Right atrium auricular region (tissue), 2 donors: ENCODE data around the gene HEBP2. TPM values are rescaled to one million over a fixed set of nuclear protein-coding genes. Genes with fewer than 3 reads are reported as not detected.
A peak's percentile ranks its signal among the peaks of the same experiment; 100 is the strongest.

ENCODE experiments used
- DNase-seq: peaks from one replicate; pipeline ENCODE4 v3.0.0-alpha.2; 2019; ENCODE audit warnings: low spot score
- H3K27ac ChIP-seq, 2 donors: fragments of 200-600 bp; sonication (generic); 1 replicate in 1 of 2; 2 replicates in 1 of 2; pipeline ENCODE4 v1.5.1; 2016 to 2019
- H3K27me3 ChIP-seq, 2 donors: fragments of 200-600 bp; sonication (generic); one replicate each; pipeline versions ENCODE4 v1.5.1 to v1.6.0; 2017 to 2019
- H3K36me3 ChIP-seq: fragments of 200-600 bp; sonication (generic); one replicate; pipeline ENCODE4 v1.5.1; 2016
- H3K4me1 ChIP-seq, 2 donors: fragments of 200-600 bp; sonication (generic); one replicate each; pipeline versions ENCODE4 v1.5.1 to v1.6.0; 2017 to 2019
- H3K4me3 ChIP-seq, 2 donors: fragments of 200-600 bp; sonication (generic); 1 replicate in 1 of 2; 2 replicates in 1 of 2; pipeline ENCODE4 v1.5.1; 2017 to 2019; ENCODE audit warnings: mild to moderate bottlenecking in 1 of 2, moderate library complexity in 1 of 2
- H3K9me3 ChIP-seq, 2 donors: fragments of 200-600 bp; sonication (generic); one replicate each; pipeline ENCODE4 v1.5.1; 2019
- total RNA-seq, 2 donors: library from RNA; depleted of rRNA; stranded (reverse); fragments of >200 nt; gene quantifications; one replicate each; pipeline ENCODE4 v1.1.0, GENCODE V29; 2016
- TF ChIP-seq, protein P1 (sequence below), 2 donors: fragments of 200-600 bp; sonication (generic); IDR thresholded peaks; one replicate each; pipeline ENCODE4 v1.5.1; 2019; ENCODE audit warnings: antibody characterized with exemption in 2 of 2

Gene HEBP2
- total RNA-seq, 2 donors from 2014 or later: 41.0 to 49.2 TPM

DNA sequence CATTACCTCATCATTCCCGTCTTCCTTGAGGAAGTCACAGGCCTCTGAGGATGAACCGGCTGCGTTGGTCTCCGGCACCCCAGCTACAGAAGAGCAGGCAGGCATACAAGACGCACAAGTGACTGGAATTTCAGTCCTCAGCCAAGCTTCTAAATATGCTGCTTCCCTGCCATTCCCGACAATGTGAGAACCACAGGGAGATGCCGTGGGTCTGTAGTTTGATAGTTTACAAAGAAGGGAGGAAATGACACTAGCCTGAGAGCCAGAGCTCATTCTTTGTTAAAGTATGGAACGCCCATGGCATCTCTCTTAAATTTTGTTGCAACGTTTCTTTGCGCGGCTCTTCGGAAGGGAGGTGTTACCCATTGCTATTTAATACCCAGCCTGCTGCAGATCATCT is 25.7 kb downstream of the HEBP2 start:
- H3K9me3 ChIP-seq: no peaks in the 10 kb centered on the region
- no peak overlapping the region for H3K4me3 ChIP-seq
- peaks cover 15% of the 10 kb centered on the region for H3K36me3 ChIP-seq
- peak overlapping the region; percentile 68 to 74 for H3K27ac ChIP-seq
- TF ChIP-seq, protein P1, sequence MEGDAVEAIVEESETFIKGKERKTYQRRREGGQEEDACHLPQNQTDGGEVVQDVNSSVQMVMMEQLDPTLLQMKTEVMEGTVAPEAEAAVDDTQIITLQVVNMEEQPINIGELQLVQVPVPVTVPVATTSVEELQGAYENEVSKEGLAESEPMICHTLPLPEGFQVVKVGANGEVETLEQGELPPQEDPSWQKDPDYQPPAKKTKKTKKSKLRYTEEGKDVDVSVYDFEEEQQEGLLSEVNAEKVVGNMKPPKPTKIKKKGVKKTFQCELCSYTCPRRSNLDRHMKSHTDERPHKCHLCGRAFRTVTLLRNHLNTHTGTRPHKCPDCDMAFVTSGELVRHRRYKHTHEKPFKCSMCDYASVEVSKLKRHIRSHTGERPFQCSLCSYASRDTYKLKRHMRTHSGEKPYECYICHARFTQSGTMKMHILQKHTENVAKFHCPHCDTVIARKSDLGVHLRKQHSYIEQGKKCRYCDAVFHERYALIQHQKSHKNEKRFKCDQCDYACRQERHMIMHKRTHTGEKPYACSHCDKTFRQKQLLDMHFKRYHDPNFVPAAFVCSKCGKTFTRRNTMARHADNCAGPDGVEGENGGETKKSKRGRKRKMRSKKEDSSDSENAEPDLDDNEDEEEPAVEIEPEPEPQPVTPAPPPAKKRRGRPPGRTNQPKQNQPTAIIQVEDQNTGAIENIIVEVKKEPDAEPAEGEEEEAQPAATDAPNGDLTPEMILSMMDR (IDR thresholded peaks at IDR 0.05): no peak
- no peaks in the 10 kb centered on the region for H3K27me3 ChIP-seq
- peaks cover 0 to 39% of the 10 kb centered on the region in 2 donors for H3K4me1 ChIP-seq
- DNase-seq: no peak

DNA sequence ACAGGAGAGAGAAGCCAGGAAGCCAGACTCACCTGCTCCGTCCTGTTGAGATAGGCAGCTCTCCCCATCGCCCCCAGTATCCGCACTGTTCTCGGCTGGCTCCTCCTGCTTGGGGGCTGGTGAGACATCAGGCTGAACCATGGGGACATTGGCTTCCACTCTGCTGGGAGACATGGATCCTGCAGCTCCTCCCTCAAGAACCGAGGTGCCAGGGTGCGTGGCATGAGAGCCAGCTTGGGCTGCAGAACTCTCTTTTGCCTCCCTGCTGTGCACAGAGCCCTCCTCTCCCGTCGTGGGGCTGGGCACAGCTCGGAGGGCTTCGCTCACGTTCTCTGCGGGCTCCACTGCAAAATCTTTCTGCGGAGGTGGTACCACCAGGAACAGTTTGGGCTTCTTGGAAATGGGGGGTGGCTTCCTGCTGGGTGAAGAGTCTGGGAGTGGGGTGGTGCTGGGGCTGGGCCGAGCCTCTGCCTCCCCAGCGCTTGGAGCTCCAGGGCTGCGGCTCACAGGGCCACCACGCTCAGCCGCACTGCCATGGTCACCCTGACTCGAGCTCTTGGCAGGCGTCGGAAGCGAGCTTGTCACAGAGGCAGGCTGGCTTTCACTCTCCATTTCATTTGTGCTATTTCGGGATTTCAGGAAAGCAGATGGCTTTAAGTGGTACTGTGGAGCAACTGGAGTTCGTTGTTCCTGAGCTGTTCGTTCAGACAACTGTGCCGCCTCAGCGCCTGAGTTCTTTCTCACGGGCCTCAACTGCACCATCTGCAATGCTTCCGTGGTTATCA is 26.5 kb downstream of the HEBP2 start:
- H3K27ac ChIP-seq: peak overlapping the region; percentile 68 to 74

DNA sequence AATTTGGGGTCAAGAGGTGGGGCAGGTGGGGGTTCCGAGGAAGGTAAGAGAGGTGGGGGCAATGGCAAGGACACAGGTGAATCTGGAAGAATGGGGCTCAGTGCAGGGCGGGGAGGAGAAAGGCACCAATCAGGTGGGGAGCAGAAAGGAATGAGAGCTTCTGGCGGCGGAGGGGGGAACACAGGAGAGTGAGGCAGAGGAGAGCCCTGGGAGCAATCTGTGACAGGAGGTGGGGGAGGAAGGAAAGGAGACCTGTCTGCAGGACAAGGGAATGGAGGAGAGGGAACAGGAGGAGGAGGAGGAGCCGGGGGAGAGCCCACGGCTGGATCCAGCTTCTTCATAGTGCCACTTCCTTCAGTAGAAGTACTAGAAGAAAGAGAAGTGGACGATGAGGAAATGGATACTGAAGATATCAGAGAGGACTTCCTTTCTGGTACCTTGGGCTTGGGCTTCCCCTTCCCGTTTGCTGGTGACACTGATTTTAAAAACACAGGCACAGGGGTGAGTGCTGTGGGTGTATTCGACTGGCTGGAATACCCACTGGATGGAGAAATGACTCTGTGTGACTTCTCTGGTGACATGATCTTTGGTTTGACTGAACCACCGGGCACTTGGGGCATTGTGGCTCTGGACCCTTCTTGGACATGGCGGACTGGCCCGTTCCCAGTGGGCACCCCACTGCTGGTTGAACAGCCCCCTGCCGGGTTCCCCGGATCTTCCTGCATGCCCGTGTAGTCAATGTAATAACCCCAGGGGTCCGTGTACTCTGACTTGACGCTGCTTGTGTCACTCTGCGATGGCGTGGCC is 27.4 kb downstream of the HEBP2 start:
- TF ChIP-seq, protein P1 (IDR thresholded peaks at IDR 0.05): no peak
- H3K4me3 ChIP-seq: no peak overlapping the region
- DNase-seq: no peak
- peaks cover 0 to 39% of the 10 kb centered on the region in 2 donors for H3K4me1 ChIP-seq
- H3K9me3 ChIP-seq: no peaks in the 10 kb centered on the region
- H3K27me3 ChIP-seq: no peaks in the 10 kb centered on the region
- H3K36me3 ChIP-seq: peaks cover 15% of the 10 kb centered on the region
- peak overlapping the region; percentile 68 to 74 for H3K27ac ChIP-seq

More for the DNA sequence above, 26.5 kb downstream of the HEBP2 start:
- TF ChIP-seq, protein P1 (IDR thresholded peaks at IDR 0.05): no peak
- H3K4me1 ChIP-seq: peaks cover 0 to 39% of the 10 kb centered on the region in 2 donors
- no peaks in the 10 kb centered on the region for H3K27me3 ChIP-seq
- no peak overlapping the region for H3K4me3 ChIP-seq
- H3K9me3 ChIP-seq: no peaks in the 10 kb centered on the region
- DNase-seq: no peak
- peaks cover 15% of the 10 kb centered on the region for H3K36me3 ChIP-seq

DNA sequence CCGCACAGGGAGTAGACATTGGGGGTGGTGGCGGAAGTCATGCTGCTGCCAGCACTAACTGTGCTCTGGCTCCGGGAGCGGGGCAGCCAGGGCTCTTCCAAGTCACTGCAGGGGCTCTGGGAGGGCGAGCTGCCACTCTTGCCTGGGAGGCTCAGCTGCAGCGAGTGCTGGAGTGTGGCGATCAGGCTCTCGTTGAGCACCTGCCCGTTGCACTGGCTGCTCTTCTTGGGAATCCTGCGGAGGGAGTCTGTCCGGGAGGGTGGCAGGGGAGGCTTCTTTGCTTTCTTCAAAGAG is 28.0 kb downstream of the HEBP2 start:
- Histone ChIP-seq H3K27ac (no peak overlapping the region), H3K9me3 (no peaks in the 10 kb centered on the region), H3K27me3 (no peaks in the 10 kb centered on the region), H3K36me3 (peaks cover 15% of the 10 kb centered on the region), H3K4me1 (peaks cover 0 to 39% of the 10 kb centered on the region in 2 donors), H3K4me3 (no peak overlapping the region)
- DNase-seq: no peak
- TF ChIP-seq, protein P1 (IDR thresholded peaks at IDR 0.05): no peak

DNA sequence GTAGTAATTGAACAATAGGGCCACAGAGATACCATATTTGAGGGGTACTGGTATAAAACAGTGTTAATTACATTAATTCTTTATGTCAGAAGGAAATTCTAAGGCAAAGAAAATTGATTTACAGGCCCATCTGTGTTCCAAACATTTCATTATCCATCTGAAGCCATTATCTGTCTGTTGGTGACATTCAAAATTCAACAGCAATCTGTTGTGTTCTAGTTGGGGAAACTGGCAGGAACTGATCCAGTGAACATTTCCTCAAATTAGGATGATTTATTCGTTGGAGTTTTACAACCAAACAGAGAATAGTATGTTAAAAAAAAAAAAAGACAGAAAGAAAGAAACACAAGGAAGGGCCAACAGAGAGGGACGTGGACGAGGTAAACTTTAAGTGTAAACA is 30.1 kb downstream of the HEBP2 start:
- TF ChIP-seq, protein P1 (IDR thresholded peaks at IDR 0.05): no peak
- Histone ChIP-seq H3K9me3 (no peaks in the 10 kb centered on the region), H3K4me3 (no peak overlapping the region), H3K36me3 (peaks cover 15% of the 10 kb centered on the region), H3K4me1 (peaks cover 0 to 28% of the 10 kb centered on the region in 2 donors), H3K27ac (no peak overlapping the region), H3K27me3 (no peaks in the 10 kb centered on the region)
- no peak for DNase-seq
